Body of pancreas (tissue), 4 donors: ENCODE measurements around the gene PDZD2. TPM values are rescaled to one million over a fixed set of nuclear protein-coding genes. Genes with fewer than 3 reads are reported as not detected.

ENCODE experiments used
- ATAC-seq: fragments of 150-250 bp; one replicate; pipeline ENCODE4 v1.9.1; 2016
- DNase-seq, 4 donors: peaks; one replicate each; pipeline ENCODE4 v3.0.0-alpha.2; 2019
- H3K27ac ChIP-seq, 4 donors: fragments of 200-600 bp; sonication (generic); 1 replicate in 3 of 4; 2 replicates in 1 of 4; pipeline versions ENCODE4 v1.5.1 to v1.6.1; 2016 to 2019; ENCODE audit warnings: mild to moderate bottlenecking in 1 of 4, mixed read lengths in 1 of 4, moderate library complexity in 1 of 4
- H3K27me3 ChIP-seq, 2 donors: fragments of 200-600 bp; sonication (generic); one replicate each; pipeline ENCODE4 v1.6.0; 2016; ENCODE audit warnings: mild to moderate bottlenecking in 1 of 2
- H3K36me3 ChIP-seq, 2 donors: fragments of 200-600 bp; sonication (generic); replicated peaks in 1 of 2; 2 replicates each; pipeline ENCODE4 v1.5.1; 2016; ENCODE audit warnings: low read depth in 2 of 2; ENCODE audit not compliant: insufficient read depth in 1 of 2
- H3K4me1 ChIP-seq: fragments of 200-600 bp; sonication (generic); one replicate; pipeline ENCODE4 v1.6.0; 2016
- H3K4me3 ChIP-seq, 2 donors: fragments of 200-600 bp; sonication (generic); 1 replicate in 1 of 2; 2 replicates in 1 of 2; pipeline ENCODE4 v1.5.1; 2016 to 2019
- H3K9me3 ChIP-seq, 3 donors: fragments of 200-600 bp; sonication (generic); 1 replicate in 2 of 3; 2 replicates in 1 of 3; pipeline ENCODE4 v1.5.1; 2016
- CTCF ChIP-seq, 7 experiments: fragments of 450-650 bp in 4 of 7; fragments of 200-600 bp in 3 of 7; sonication (generic) in 3 of 7; IDR thresholded peaks; one replicate each; pipeline ENCODE4 v1.5.1; 2016 to 2019; ENCODE audit warnings: antibody characterized with exemption in 7 of 7
- POLR2A ChIP-seq, 3 donors: fragments of 450-650 bp; IDR thresholded peaks; one replicate each; pipeline ENCODE4 v1.6.1; 2016; ENCODE audit warnings: antibody characterized with exemption in 3 of 3, mild to moderate bottlenecking in 2 of 3
- WGBS, 2 donors: methylation state at CpG; one replicate each; pipeline ENCODE4 v1.1.5; 2017; 5-methylcytosine and 5-hydroxymethylcytosine counted together
- intact Hi-C: fragments of 100-400 bp; cut with DNase I; formaldehyde crosslinking; loops from one replicate; pipeline ENCODE4 v1.15.1; 2023
- total RNA-seq, 2 donors: library from RNA; depleted of rRNA; stranded (reverse); fragments of >200 nt; gene quantifications; one replicate each; pipeline ENCODE4 v1.1.0, GENCODE V29; 2016

The PDZD2 gene
- total RNA-seq, 2 donors from 2014 or later, result 3.9 to 12.9 TPM

- ATAC-seq (no peak), DNase-seq (no peak)
- Histone ChIP-seq H3K36me3 (no peaks in the 10 kb centered on the region), H3K4me1 (no peaks in the 10 kb centered on the region), H3K27me3 (no peaks in the 10 kb centered on the region), H3K4me3 (no peak overlapping the region), H3K9me3 (no peaks in the 10 kb centered on the region), H3K27ac (no peak overlapping the region)
- 73 to 74% methylated on average over 2 of the region's 2 CpGs for WGBS, 2 donors
- intact Hi-C loops, result no loop called here
- TF ChIP-seq POLR2A (IDR thresholded peaks at IDR 0.05) (no peak), CTCF (IDR thresholded peaks at IDR 0.05) (no peak)
Observed at GRCh38 chr5:31611002-31611401, 27.9 kb upstream of the PDZD2 start.

GRCh38 chr5:31613651-31614050, 25.3 kb upstream of the PDZD2 start:
- intact Hi-C loops, result no loop called here
- H3K4me3 ChIP-seq, result no peak overlapping the region
- no peak overlapping the region for H3K27ac ChIP-seq
- no peaks in the 10 kb centered on the region for H3K4me1 ChIP-seq
- WGBS, 2 donors, result 40 to 59% methylated on average over 1 of the region's 1 CpG
- no peak for ATAC-seq
- TF ChIP-seq POLR2A (IDR thresholded peaks at IDR 0.05), result no peak
- no peak for TF ChIP-seq CTCF (IDR thresholded peaks at IDR 0.05)
- no peaks in the 10 kb centered on the region for H3K9me3 ChIP-seq
- H3K27me3 ChIP-seq, result no peaks in the 10 kb centered on the region
- H3K36me3 ChIP-seq, result no peaks in the 10 kb centered on the region
- DNase-seq, result no peak

- ATAC-seq, result no peak
- intact Hi-C loops, result no loop called here
- H3K9me3 ChIP-seq, result no peaks in the 10 kb centered on the region
Observed at GRCh38 chr5:31614151-31615020, 24.5 kb upstream of the PDZD2 start.

GRCh38 chr5:31617867-31618266, 21.1 kb upstream of the PDZD2 start:
- Histone ChIP-seq H3K27me3 (no peaks in the 10 kb centered on the region), H3K36me3 (no peaks in the 10 kb centered on the region), H3K27ac (no peak overlapping the region), H3K4me3 (no peak overlapping the region), H3K4me1 (no peaks in the 10 kb centered on the region), H3K9me3 (no peaks in the 10 kb centered on the region)
- 67 to 68% methylated on average over 5 of the region's 5 CpGs for WGBS, 2 donors
- no peak for ATAC-seq
- DNase-seq, result no peak
- no peak for TF ChIP-seq CTCF (IDR thresholded peaks at IDR 0.05)
- no peak for TF ChIP-seq POLR2A (IDR thresholded peaks at IDR 0.05)
- intact Hi-C loops, result no loop called here

More at GRCh38 chr5:31614151-31615020, 24.5 kb upstream of the PDZD2 start:
- Histone ChIP-seq H3K27ac (no peak overlapping the region), H3K4me1 (no peaks in the 10 kb centered on the region), H3K36me3 (no peaks in the 10 kb centered on the region), H3K4me3 (no peak overlapping the region), H3K27me3 (no peaks in the 10 kb centered on the region)
- WGBS, 2 donors, result 48 to 70% methylated on average over 11 of the region's 11 CpGs
- DNase-seq, result no peak
- TF ChIP-seq CTCF (IDR thresholded peaks at IDR 0.05) (no peak), POLR2A (IDR thresholded peaks at IDR 0.05) (no peak)

GRCh38 chr5:31620026-31620425, 18.9 kb upstream of the PDZD2 start:
- H3K27me3 ChIP-seq, result no peaks in the 10 kb centered on the region
- H3K27ac ChIP-seq, result no peak overlapping the region
- no peaks in the 10 kb centered on the region for H3K36me3 ChIP-seq
- intact Hi-C loops, result no loop called here
- ATAC-seq, result no peak
- H3K9me3 ChIP-seq, result no peaks in the 10 kb centered on the region
- TF ChIP-seq POLR2A (IDR thresholded peaks at IDR 0.05), result no peak
- TF ChIP-seq CTCF (IDR thresholded peaks at IDR 0.05), result no peak
- H3K4me1 ChIP-seq, result no peaks in the 10 kb centered on the region
- no peak for DNase-seq
- WGBS, 2 donors, result 55 to 72% methylated on average over 4 of the region's 4 CpGs
- no peak overlapping the region for H3K4me3 ChIP-seq
